HEK293 (cell line): ENCODE measurements around the gene PAPSS2.

Experiments used
- FEZF1 ChIP-seq: fragments of 450-650 bp; formaldehyde crosslinking; IDR thresholded peaks from 2 replicates; pipeline ENCODE4 v1.5.1; 2016; ENCODE audit warnings: missing biosample characterization, missing genetic modification characterization
- GLIS2 ChIP-seq: fragments of 450-650 bp; formaldehyde crosslinking; IDR thresholded peaks from 2 replicates; pipeline ENCODE4 v1.5.1; 2016; ENCODE audit warnings: missing biosample characterization, missing genetic modification characterization
- ZFHX2 ChIP-seq: fragments of 450-650 bp; formaldehyde crosslinking; conservative IDR thresholded peaks from 2 replicates; pipeline ENCODE4 v1.5.1; 2016; ENCODE audit warnings: missing biosample characterization, missing genetic modification characterization
- ZNF140 ChIP-seq: fragments of 450-650 bp; formaldehyde crosslinking; IDR thresholded peaks from 2 replicates; pipeline ENCODE4 v1.5.1; 2016; ENCODE audit warnings: missing biosample characterization, missing genetic modification characterization
- TF ChIP-seq, protein P1 (sequence below): fragments of 450-650 bp; formaldehyde crosslinking; IDR thresholded peaks from 2 replicates; pipeline ENCODE4 v1.5.1; 2016; ENCODE audit warnings: missing biosample characterization, missing genetic modification characterization
- TF ChIP-seq, protein P2 (sequence below): fragments of 450-650 bp; formaldehyde crosslinking; IDR thresholded peaks from 2 replicates; pipeline ENCODE4 v1.5.1; 2016; ENCODE audit warnings: missing biosample characterization, missing genetic modification characterization

DNA sequence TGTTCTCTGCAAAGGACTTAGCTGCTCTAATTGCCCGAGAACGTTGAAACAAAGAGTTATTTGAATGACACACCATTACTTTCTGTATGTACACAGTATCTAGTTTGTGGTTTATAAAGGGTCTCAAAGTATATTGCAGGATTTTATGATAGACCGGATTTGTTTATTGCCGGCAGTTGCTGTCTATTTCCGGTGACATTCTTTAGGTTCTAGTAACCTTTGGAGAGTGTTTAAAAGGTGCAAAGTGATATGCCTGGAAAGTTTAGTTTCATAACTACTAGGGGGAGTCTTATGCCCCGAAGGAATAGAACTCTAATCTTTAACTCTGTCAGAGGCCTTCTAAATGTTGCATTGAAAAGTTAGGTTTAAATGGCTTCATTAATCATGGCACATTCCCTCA is 63.8 kb downstream of the PAPSS2 start:
- TF ChIP-seq GLIS2 (tag by site-specific recombination): no peak
- no peak for TF ChIP-seq ZNF140
- TF ChIP-seq, protein P1, sequence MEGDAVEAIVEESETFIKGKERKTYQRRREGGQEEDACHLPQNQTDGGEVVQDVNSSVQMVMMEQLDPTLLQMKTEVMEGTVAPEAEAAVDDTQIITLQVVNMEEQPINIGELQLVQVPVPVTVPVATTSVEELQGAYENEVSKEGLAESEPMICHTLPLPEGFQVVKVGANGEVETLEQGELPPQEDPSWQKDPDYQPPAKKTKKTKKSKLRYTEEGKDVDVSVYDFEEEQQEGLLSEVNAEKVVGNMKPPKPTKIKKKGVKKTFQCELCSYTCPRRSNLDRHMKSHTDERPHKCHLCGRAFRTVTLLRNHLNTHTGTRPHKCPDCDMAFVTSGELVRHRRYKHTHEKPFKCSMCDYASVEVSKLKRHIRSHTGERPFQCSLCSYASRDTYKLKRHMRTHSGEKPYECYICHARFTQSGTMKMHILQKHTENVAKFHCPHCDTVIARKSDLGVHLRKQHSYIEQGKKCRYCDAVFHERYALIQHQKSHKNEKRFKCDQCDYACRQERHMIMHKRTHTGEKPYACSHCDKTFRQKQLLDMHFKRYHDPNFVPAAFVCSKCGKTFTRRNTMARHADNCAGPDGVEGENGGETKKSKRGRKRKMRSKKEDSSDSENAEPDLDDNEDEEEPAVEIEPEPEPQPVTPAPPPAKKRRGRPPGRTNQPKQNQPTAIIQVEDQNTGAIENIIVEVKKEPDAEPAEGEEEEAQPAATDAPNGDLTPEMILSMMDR (tag by site-specific recombination): no peak
- TF ChIP-seq ZFHX2 (tag by site-specific recombination): no peak
- TF ChIP-seq, protein P2, sequence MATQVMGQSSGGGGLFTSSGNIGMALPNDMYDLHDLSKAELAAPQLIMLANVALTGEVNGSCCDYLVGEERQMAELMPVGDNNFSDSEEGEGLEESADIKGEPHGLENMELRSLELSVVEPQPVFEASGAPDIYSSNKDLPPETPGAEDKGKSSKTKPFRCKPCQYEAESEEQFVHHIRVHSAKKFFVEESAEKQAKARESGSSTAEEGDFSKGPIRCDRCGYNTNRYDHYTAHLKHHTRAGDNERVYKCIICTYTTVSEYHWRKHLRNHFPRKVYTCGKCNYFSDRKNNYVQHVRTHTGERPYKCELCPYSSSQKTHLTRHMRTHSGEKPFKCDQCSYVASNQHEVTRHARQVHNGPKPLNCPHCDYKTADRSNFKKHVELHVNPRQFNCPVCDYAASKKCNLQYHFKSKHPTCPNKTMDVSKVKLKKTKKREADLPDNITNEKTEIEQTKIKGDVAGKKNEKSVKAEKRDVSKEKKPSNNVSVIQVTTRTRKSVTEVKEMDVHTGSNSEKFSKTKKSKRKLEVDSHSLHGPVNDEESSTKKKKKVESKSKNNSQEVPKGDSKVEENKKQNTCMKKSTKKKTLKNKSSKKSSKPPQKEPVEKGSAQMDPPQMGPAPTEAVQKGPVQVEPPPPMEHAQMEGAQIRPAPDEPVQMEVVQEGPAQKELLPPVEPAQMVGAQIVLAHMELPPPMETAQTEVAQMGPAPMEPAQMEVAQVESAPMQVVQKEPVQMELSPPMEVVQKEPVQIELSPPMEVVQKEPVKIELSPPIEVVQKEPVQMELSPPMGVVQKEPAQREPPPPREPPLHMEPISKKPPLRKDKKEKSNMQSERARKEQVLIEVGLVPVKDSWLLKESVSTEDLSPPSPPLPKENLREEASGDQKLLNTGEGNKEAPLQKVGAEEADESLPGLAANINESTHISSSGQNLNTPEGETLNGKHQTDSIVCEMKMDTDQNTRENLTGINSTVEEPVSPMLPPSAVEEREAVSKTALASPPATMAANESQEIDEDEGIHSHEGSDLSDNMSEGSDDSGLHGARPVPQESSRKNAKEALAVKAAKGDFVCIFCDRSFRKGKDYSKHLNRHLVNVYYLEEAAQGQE (tag by site-specific recombination): no peak
- TF ChIP-seq FEZF1 (tag by site-specific recombination): peak; percentile 82
